HL-60/S4 (cell line): ENCODE data around the gene NAPB.

Source experiments
- in situ Hi-C: fragments of 300-500 bp; cut with MboI; formaldehyde crosslinking; loops from 2 replicates; pipeline ENCODE4 v1.14.3; 2022; ENCODE audit warnings: low sequenced_read_pairs

NAPB gene

GRCh38 chr20:23369072-23369823 is 52.0 kb downstream of the NAPB start:
- in situ Hi-C loops: no loop called here

- in situ Hi-C loops: no loop called here
Observed at GRCh38 chr20:23368316-23369071, 52.8 kb downstream of the NAPB start.

GRCh38 chr20:23367770-23368169 is 53.5 kb downstream of the NAPB start:
- in situ Hi-C loops: no loop called here

- in situ Hi-C loops: no loop called here
Observed at GRCh38 chr20:23366384-23366783, 54.9 kb downstream of the NAPB start.

- in situ Hi-C loops: no loop called here
Observed at GRCh38 chr20:23365390-23366165, 55.7 kb downstream of the NAPB start.

- in situ Hi-C loops: no loop called here
Observed at GRCh38 chr20:23363257-23363649, 58.0 kb downstream of the NAPB start.

GRCh38 chr20:23362392-23363256 is 58.7 kb downstream of the NAPB start:
- in situ Hi-C loops: no loop called here

GRCh38 chr20:23361476-23362391 is 59.6 kb downstream of the NAPB start, which contains the start of gene GZF1:
Gene GZF1 (plus strand): TSS chr20:23362182. CDS start chr20:23364384, 2,202 bp downstream.
- in situ Hi-C loops: no loop called here

- in situ Hi-C loops: no loop called here
Observed at GRCh38 chr20:23361119-23361475, 60.2 kb downstream of the NAPB start.

GRCh38 chr20:23360531-23360930 is 60.8 kb downstream of the NAPB start:
- in situ Hi-C loops: no loop called here

- in situ Hi-C loops: no loop called here
Observed at GRCh38 chr20:23358923-23359593, 62.2 kb downstream of the NAPB start.

- in situ Hi-C loops: no loop called here
Observed at GRCh38 chr20:23358563-23358906, 62.8 kb downstream of the NAPB start.

- in situ Hi-C loops: no loop called here
Observed at GRCh38 chr20:23357767-23358562, 63.3 kb downstream of the NAPB start.

- in situ Hi-C loops: no loop called here
Observed at GRCh38 chr20:23356203-23356602, 65.1 kb downstream of the NAPB start.

- in situ Hi-C loops: no loop called here
Observed at GRCh38 chr20:23350904-23351838, 70.1 kb downstream of the NAPB start.

- in situ Hi-C loops: no loop called here
Observed at GRCh38 chr20:23350196-23350903, 70.9 kb downstream of the NAPB start, which contains the start of gene NXT1. Gene NXT1 (plus strand): TSS chr20:23350791. CDS start chr20:23354042, 3,251 bp downstream.
